GM19397 (cell line): ENCODE data around the gene ZNF462.
A peak's percentile ranks its signal among the peaks of the same experiment; 100 is the strongest.

Experiments used
- ATAC-seq: cut with Tn5 transposase; IDR thresholded peaks from one replicate; pipeline ENCODE4 v1.9.1; 2021; ENCODE audit warnings: mild to moderate bottlenecking, moderate library complexity; ENCODE audit not compliant: unreplicated experiment

ZNF462 gene

GRCh38 chr9:106993603-106994002 lies 130.6 kb downstream of the ZNF462 start:
- ATAC-seq: no peak

- no peak for ATAC-seq
Observed at GRCh38 chr9:106994463-106994862, 131.5 kb downstream of the ZNF462 start.

DNA sequence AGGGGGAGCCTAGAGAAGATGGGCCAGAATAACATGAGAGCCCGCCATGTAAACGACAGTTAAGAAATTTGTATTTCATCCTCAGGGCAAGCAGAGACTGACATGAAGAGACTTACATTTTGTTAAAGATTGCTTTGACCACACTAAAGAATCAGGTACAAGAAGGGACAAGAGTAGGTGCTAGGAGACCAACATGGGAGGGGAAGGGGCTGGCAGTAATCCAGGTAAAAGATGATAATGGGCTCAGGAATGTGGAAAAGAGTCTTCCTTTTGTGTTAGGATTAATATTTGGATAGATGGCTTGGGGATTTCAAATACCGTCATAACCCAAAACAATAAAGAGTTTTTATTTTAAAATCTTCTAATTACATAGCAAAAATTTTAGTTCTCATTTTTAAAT lies 137.3 kb downstream of the ZNF462 start:
- ATAC-seq: no peak

DNA sequence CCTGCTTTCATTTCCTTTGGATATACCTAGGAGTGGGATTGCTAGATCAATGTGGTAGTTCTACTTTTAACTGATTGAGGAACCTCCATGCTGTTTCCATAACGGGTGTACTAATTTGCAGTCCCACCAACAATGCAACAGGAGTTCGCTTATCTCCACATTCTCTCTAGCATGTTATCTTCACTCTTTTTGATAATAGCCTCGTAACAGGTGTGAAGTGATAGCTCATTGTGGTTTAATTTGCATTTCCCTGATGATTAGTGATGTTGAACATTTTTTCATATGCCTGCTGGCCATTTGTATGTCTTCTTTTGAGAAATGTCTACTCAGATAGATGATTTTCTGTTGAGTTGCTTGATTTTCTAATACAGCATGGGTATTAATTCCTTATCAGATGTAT lies 142.2 kb downstream of the ZNF462 start:
- ATAC-seq: no peak

DNA sequence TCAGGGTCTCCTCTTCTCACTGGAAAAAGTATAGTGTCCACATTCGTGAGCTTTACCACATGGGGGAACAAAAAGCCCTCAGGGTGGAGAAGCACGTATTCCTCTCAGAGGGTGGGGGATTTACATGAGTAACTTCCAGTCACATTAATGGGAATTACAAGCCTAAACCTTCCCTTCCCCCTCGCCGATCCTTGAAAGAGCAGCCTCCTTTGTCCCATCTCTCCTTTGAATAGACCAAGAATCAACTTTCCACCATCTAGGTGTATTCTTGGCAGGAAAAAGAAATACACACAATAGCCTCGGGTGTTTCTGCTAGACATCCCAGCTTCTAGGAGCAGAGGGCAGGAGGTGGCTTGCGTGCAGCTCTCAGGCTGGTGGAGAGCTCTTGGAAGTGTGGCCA lies 144.4 kb downstream of the ZNF462 start:
- no peak for ATAC-seq

DNA sequence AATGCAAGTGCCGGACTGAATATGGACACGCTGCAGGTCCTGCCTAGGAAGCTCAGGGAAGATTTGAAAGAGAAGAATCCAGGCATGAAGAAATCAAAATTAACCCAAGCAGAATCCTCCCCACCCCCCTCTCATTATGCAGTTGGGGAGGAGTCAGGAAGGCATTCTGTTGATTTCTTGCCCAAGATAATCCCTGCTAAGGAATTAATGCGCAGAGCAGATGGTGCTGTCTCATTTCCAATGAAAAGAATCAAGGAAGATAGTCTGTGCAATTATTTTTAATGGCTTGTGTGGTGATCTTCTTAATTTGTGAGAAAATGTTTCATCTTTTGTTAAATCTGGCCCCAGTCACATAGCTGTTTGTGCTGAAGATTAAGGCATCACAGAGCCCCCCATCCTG lies 145.0 kb downstream of the ZNF462 start:
- ATAC-seq: no peak

DNA sequence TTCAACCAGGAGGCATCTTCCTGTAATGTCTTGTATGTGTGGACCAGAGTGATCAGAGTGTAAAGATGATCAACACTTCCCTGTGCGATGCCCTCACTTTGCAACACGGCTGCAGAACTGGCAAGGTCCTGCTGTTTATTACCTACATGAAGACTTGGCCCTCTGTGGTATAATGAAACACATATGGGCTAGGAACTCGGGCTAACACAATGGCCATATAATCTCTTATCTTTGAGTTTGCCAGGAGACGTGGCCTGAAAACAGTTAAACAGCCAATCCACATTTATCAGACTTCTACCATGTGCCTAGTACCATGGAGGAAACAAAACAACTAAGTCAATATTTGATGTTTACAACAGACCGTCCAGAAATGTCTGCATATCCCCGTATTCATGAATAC lies 145.5 kb downstream of the ZNF462 start:
- ATAC-seq: no peak

DNA sequence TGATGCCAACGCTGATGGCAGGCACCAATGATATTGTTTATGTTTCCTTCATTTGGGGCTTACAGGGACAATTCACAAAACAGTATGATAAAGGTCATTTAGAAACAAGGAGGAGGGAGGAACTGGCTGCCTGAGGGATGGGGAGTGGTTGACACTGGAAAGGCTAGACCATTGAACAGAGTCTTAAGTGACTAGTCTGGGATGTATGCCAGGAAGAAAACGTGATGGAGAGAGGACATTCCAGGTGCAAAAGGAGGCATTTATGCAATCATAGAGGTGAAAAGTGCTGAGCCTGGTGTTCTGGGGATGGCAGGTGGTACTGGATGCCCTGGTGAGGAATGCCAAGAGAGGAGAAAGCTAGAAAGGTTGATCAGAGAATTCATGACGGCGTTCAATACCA lies 153.4 kb downstream of the ZNF462 start:
- no peak for ATAC-seq

DNA sequence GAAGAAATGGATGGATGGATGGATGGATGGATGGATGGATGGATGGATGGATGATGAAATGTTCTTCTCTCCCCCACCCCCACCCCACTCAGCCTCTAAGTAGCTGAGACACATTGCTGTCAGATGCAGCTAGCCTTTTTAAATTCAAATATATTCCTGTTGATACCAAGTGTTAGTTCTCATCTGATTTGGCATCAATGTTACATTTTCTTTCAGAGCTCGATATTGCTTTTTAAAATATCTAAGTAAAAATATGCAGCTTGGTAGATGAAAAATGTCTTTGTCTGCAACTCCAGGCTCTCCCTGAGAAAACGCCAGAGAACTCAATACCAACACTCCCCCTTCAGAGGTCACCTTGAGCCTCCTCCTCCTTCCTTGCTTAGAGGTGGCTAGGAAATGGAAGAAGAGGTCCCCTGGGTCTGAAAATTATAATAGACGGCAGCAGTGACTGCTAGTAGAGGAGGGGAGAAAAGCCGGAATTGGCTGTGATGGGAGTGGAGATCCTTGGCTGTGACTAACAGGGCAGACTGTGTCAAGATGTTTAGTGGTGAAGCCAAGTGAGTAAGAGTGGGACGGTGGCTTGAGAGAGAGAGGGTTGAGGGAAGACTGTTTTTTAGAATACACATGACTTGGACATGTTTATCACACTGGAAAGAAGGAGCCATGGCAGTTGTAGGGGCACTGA lies 156.0 kb downstream of the ZNF462 start:
- ATAC-seq: no peak

- ATAC-seq: no peak
Observed at GRCh38 chr9:107020040-107020530, 157.1 kb downstream of the ZNF462 start.

DNA sequence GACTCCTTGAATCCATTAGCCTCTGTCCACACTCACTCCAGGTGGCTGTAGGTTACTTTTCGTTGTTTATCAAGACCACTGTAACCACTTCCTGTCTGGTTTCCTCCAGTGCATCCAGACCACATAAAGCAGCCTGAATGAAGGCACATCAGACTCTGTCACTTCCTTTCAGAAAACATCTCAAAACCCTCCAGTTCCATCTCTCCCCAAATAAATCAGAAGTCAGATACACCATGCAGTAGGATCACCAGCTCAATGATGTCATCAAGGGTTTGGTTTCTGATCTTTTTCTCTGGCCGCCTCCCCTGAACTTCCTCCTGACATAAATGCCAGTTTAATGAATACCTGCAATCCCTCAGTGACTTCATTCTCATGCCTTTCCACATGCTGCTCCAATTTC lies 161.2 kb downstream of the ZNF462 start:
- ATAC-seq: peak; percentile 91

GRCh38 chr9:107025260-107026035 lies 162.5 kb downstream of the ZNF462 start:
- no peak for ATAC-seq

- ATAC-seq: no peak
Observed at GRCh38 chr9:107029146-107029545, 166.2 kb downstream of the ZNF462 start.

DNA sequence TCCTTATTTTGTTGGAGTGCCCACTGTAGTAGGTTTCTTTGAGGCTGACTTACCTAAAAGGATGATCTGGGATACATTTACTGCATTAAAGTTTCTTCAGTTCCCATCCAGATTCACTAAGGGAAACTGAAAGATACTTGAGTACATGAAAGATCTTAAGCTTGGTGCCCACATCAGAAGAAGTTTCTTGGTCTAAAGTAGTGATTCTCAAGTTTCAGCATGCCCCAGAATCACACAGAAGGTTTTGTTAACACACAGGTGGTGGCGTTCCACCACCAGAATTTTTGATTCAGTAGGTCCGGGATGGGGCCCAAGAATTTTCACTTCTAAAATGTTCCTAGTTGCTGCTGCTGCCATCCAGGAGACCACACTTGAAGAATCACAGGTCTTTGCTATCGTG lies 171.0 kb downstream of the ZNF462 start:
- no peak for ATAC-seq

DNA sequence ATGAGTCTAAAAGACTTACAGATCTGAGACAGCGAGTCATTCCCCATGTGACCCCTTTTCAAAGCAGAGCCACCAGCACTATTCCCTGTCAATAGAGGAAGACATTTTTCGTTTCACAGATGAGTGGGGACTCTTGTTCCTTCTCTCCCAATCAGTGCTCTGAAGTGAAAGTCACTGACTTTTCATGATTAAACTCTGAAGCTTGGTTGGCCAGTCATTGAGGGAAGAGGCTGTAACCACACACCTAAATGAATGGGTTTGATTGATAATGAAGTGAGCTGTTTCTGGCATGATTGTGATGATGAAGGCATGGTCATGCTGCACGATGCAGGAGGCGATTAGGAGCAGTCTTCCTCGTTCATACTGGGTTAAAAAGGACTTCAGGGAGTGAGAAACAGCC lies 171.9 kb downstream of the ZNF462 start:
- no peak for ATAC-seq

GRCh38 chr9:107036367-107036766 lies 173.4 kb downstream of the ZNF462 start:
- no peak for ATAC-seq

- ATAC-seq: no peak
Observed at GRCh38 chr9:107039542-107039941, 176.6 kb downstream of the ZNF462 start.

- no peak for ATAC-seq
Observed at GRCh38 chr9:107042606-107043005, 179.6 kb downstream of the ZNF462 start.

DNA sequence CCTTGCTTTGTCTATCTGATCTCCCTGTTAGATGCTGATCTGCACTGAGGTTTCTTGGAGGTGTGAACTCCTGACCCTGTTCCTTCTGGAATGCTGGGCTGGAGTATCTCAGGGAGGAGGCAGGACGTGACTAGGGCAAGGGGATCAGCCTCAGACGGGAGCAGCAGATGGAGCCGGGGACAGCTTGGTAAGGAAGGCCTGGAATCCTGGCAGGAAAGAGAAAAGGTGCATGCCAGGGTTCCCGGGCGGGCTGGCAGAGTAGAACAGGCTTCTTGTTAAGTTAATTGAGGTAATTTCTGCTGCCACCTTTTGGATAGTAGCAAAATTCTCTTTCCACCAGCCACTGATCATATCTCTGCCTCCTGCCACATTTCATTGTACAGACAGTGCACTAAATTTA lies 180.9 kb downstream of the ZNF462 start:
- no peak for ATAC-seq

- ATAC-seq: no peak
Observed at GRCh38 chr9:107044872-107045271, 181.9 kb downstream of the ZNF462 start.

GRCh38 chr9:107046692-107047091 lies 183.7 kb downstream of the ZNF462 start:
- peak; percentile 90 for ATAC-seq

DNA sequence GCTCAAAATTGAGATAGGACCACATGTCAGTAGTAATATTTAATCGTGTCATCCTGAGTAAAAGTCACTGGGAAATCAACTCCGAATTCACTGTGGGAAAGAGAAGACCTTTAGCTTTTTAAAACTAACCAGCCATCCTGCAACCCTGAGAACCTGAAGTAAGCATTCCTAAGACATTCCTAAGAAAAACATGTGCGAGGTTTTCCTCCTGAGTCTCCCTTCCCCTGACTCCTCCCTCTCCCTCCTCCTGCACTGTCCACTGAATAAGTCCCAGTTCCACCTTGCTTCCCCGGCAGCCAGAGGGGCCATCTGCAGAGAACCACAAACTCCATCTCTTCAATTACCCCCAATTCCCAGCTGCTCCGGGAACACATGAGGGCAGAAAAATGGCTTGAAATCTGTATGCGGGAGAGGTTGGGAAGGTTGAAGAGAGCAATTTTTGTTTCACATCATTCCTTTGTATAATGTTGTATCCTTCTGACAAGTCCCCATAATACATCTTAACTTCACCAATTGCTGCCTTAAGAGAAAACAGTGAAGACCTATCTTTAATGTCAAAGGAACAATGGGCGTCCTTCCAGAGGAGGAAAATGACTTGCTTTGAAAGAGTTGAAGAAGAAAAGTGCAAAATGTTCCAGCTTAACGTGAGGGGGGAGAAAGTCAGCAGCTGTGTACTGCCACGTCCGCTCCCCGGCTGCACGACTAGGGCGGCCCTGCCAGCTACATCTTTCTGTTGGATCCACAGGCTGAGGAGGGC lies 186.3 kb downstream of the ZNF462 start:
- ATAC-seq: no peak
